Panc1 (cell line): Measurements from ENCODE around the gene KBTBD6. TPM values are rescaled to one million over a fixed set of nuclear protein-coding genes. Genes with fewer than 3 reads are reported as not detected.

Experiments
- ATAC-seq: fragments of 200-7000 bp; cut with Tn5 transposase; 2 replicates; pipeline ENCODE4 v1.9.1; 2020; ENCODE audit warnings: mild to moderate bottlenecking, moderate library complexity
- BruUV-seq: library from RNA; stranded (reverse); fragments of 400-500 nt; replicated peaks from 2 replicates; lab custom pipeline; 2021; lab: Mats Ljungman, UMichigan
- CTCF ChIA-PET: fragments of 300-600 bp; sonication (Branson Sonifier 250); formaldehyde crosslinking; loops from one replicate; lab custom pipeline; 2022; ENCODE audit warnings: antibody characterized with exemption; lab: Charles Lee
- POLR2A ChIA-PET: fragments of 300-600 bp; sonication (Branson Sonifier 250); formaldehyde crosslinking; loops from one replicate; lab custom pipeline; 2022; ENCODE audit warnings: antibody characterized with exemption; lab: Charles Lee
- DNase-seq: peaks from one replicate; pipeline ENCODE4 v3.0.0-alpha.2; 2010; ENCODE audit warnings: low read depth, low spot score
- H3K27ac ChIP-seq: 2 replicates; pipeline ENCODE4 v1.5.1; 2011; ENCODE audit warnings: mild to moderate bottlenecking, low read length, inconsistent platforms
- H3K27me3 ChIP-seq: fragments of 200-500 bp; sonication (Bioruptor generic); 2 replicates; pipeline ENCODE4 v1.6.0; 2014; ENCODE audit warnings: low read length, inconsistent platforms; ENCODE audit not compliant: control insufficient read depth, insufficient read depth
- H3K36me3 ChIP-seq: fragments of 200-500 bp; sonication (Bioruptor generic); 2 replicates; pipeline ENCODE4 v1.5.1; 2014; ENCODE audit warnings: inconsistent platforms, mild to moderate bottlenecking, low read length, moderate library complexity; ENCODE audit not compliant: control insufficient read depth, insufficient read depth
- H3K4me1 ChIP-seq: 2 replicates; pipeline ENCODE4 v1.5.1; 2011; ENCODE audit warnings: inconsistent platforms, mild to moderate bottlenecking, low read length, moderate library complexity; ENCODE audit not compliant: control insufficient read depth, insufficient read depth
- H3K4me3 ChIP-seq, 2 experiments: 2 replicates each; pipeline ENCODE4 v1.5.1; 2011 to 2012; ENCODE audit warnings: low read depth in 2 of 2, low read length in 2 of 2, mild to moderate bottlenecking in 2 of 2, inconsistent platforms in 1 of 2, moderate library complexity in 1 of 2
- H3K9me3 ChIP-seq: fragments of 200-500 bp; sonication (Bioruptor generic); 2 replicates; pipeline ENCODE4 v1.5.1; 2014; ENCODE audit warnings: low read depth, mild to moderate bottlenecking, inconsistent platforms, low read length, moderate library complexity; ENCODE audit not compliant: control insufficient read depth, insufficient read depth
- POLR2AphosphoS5 ChIP-seq: IDR thresholded peaks from 2 replicates; pipeline ENCODE4 v1.6.1; 2012; ENCODE audit warnings: mild to moderate bottlenecking, low read depth, low read length, moderate library complexity
- REST ChIP-seq, 2 experiments: IDR thresholded peaks; 2 replicates each; pipeline ENCODE4 v1.6.1; 2011 to 2012; ENCODE audit warnings: low read depth in 2 of 2, control low read depth in 1 of 2, low read length in 1 of 2, mild to moderate bottlenecking in 1 of 2, moderate library complexity in 1 of 2; ENCODE audit not compliant: insufficient read depth in 1 of 2
- SIN3A ChIP-seq: IDR thresholded peaks from 2 replicates; pipeline ENCODE4 v1.6.1; 2012; ENCODE audit warnings: low read depth, mild to moderate bottlenecking, low read length, moderate library complexity, borderline replicate concordance; ENCODE audit not compliant: insufficient read depth
- TCF7L2 ChIP-seq: IDR thresholded peaks from 2 replicates; pipeline ENCODE4 v1.6.1; 2011; ENCODE audit warnings: mild to moderate bottlenecking, low read depth, low read length, inconsistent platforms
- in situ Hi-C: cut with HindIII; loops from 2 replicates; pipeline ENCODE4 v1.10.0; 2016; ENCODE audit warnings: low sequenced_read_pairs, low pct_unique_long_range_greater_than_20kb
- intact Hi-C: fragments of 100-400 bp; cut with micrococcal nuclease; formaldehyde crosslinking; loops from one replicate; pipeline ENCODE4 v1.10.0; 2022; ENCODE audit not compliant: unreplicated experiment
- total RNA-seq: library from RNA; stranded (reverse); gene quantifications from one replicate; pipeline ENCODE4 v1.2.1, GENCODE V29; 2021; ENCODE audit not compliant: unreplicated experiment
- TF ChIP-seq, protein P1 (sequence below): fragments of 450-650 bp; IDR thresholded peaks from 2 replicates; pipeline ENCODE4 v1.5.1; 2017; ENCODE audit warnings: mild to moderate bottlenecking

KBTBD6 gene
- total RNA-seq, 1 experiment from 2014 or later = 7.9 TPM

DNA sequence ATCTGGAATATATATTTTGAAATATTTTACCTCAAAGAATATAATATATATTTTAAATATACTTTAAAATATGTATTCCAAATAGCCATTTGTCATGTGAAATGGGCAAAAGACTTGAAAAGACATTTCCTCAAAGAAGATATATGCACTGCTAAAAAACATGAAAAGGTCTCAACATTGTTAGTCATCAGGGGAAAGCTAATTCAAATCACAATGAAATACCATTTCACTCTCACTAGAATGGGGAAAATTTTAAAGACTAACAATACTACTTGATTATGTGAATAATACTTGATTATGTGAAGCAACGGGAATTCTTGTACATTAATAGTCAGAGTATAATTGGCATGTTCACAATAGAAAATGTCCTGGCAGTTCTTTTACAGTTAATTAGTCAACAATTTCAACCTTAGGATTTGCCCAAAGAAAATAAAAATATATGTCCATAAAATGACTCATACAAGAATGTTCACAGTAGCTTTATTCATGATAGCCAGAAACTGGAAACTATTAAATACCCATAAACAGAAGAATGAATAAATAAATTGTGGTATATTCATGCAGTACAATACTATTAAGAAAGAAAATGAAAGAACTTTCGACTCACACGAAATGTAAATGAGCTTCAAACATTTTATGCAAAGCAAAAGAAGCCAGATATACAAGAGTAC lies 6.8 kb upstream of the KBTBD6 start:
- in situ Hi-C loops = no loop called here
- BruUV-seq = no TSS peak
- H3K36me3 ChIP-seq = no peaks in the 10 kb centered on the region
- no peak overlapping the region; a peak in 1 of 4 replicates for H3K4me3 ChIP-seq
- ChIA-PET CTCF (no interaction called here), POLR2A (no interaction called here)
- H3K27me3 ChIP-seq = no peaks in the 10 kb centered on the region
- H3K9me3 ChIP-seq = no peaks in the 10 kb centered on the region
- DNase-seq (no peak), ATAC-seq (peak; percentile 48)
- no peak overlapping the region for H3K27ac ChIP-seq
- H3K4me1 ChIP-seq = no peaks in the 10 kb centered on the region
- TF ChIP-seq POLR2AphosphoS5 (no peak), TCF7L2 (no peak), REST (IDR thresholded peaks at IDR 0.05; ENCODE audit: insufficient read depth in 1 of 2, low read depth in 2 of 2, low read length in 1 of 2) (no peak), SIN3A (no peak)
- TF ChIP-seq, protein P1, sequence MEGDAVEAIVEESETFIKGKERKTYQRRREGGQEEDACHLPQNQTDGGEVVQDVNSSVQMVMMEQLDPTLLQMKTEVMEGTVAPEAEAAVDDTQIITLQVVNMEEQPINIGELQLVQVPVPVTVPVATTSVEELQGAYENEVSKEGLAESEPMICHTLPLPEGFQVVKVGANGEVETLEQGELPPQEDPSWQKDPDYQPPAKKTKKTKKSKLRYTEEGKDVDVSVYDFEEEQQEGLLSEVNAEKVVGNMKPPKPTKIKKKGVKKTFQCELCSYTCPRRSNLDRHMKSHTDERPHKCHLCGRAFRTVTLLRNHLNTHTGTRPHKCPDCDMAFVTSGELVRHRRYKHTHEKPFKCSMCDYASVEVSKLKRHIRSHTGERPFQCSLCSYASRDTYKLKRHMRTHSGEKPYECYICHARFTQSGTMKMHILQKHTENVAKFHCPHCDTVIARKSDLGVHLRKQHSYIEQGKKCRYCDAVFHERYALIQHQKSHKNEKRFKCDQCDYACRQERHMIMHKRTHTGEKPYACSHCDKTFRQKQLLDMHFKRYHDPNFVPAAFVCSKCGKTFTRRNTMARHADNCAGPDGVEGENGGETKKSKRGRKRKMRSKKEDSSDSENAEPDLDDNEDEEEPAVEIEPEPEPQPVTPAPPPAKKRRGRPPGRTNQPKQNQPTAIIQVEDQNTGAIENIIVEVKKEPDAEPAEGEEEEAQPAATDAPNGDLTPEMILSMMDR = no peak
- intact Hi-C loops = no loop called here

GRCh38 chr13:41137951-41138350 lies 5.3 kb upstream of the KBTBD6 start:
- H3K4me3 ChIP-seq = no peak overlapping the region
- no peaks in the 10 kb centered on the region for H3K27me3 ChIP-seq
- BruUV-seq = no TSS peak
- DNase-seq (no peak), ATAC-seq (no peak; the same call in 1 of the 2 replicates)
- TF ChIP-seq SIN3A (no peak), POLR2AphosphoS5 (no peak)
- H3K4me1 ChIP-seq = peaks cover 7% of the 10 kb centered on the region; the same call in 1 of the 2 replicates
- H3K9me3 ChIP-seq = no peaks in the 10 kb centered on the region
- no peak overlapping the region; the same call in 1 of the 2 replicates for H3K27ac ChIP-seq
- intact Hi-C loops = no loop called here
- no peaks in the 10 kb centered on the region for H3K36me3 ChIP-seq
- in situ Hi-C loops = no loop called here
- CTCF ChIA-PET = no interaction called here
- POLR2A ChIA-PET = no interaction called here

GRCh38 chr13:41137241-41137640 lies 4.6 kb upstream of the KBTBD6 start:
- no peaks in the 10 kb centered on the region for H3K27me3 ChIP-seq
- ChIA-PET POLR2A (no interaction called here), CTCF (no interaction called here)
- in situ Hi-C loops = no loop called here
- no peak overlapping the region for H3K4me3 ChIP-seq
- no peaks in the 10 kb centered on the region; the same call in 1 of the 2 replicates for H3K36me3 ChIP-seq
- no peak for ATAC-seq
- H3K9me3 ChIP-seq = no peaks in the 10 kb centered on the region
- H3K4me1 ChIP-seq = peaks cover 7% of the 10 kb centered on the region; the same call in 1 of the 2 replicates
- DNase-seq = no peak
- TF ChIP-seq, protein P1 = no peak
- no peak for TF ChIP-seq SIN3A
- intact Hi-C loops = no loop called here
- no TSS peak for BruUV-seq
- H3K27ac ChIP-seq = no peak overlapping the region
